ENCODE data around the gene TBX3. TPM values are rescaled to one million over a fixed set of nuclear protein-coding genes. Genes with fewer than 3 reads are reported as not detected.

TBX3 gene
- total and polyA plus RNA-seq, 4 donors, result 5.8 to 26.8 (median 17.6) TPM

GRCh38 chr12:114673901-114674250 lies 10.1 kb downstream of the TBX3 start:
- H3K9ac ChIP-seq (ENCODE audit: low read depth in 1 of 2, low read length in 2 of 2), result no peak overlapping the region
- H3K36me3 ChIP-seq (ENCODE audit: control insufficient read depth in 4 of 4, insufficient read depth in 3 of 4, low read depth in 1 of 4, low read length in 3 of 4), result peaks cover 4 to 34% (median 14%) of the 10 kb centered on the region in 4 donors

More at GRCh38 chr12:114673901-114674250, 10.1 kb downstream of the TBX3 start:
- TF ChIP-seq SP1 (IDR thresholded peaks at IDR 0.05), result no peak
- TF ChIP-seq HNF4G (IDR thresholded peaks at IDR 0.05), result no peak
- no peak for TF ChIP-seq GABPA (IDR thresholded peaks at IDR 0.05 in 1 of 2, conservative IDR thresholded peaks at IDR 0.05 in 1 of 2)
- TF ChIP-seq YY1 (IDR thresholded peaks at IDR 0.05), result no peak
- no peak for TF ChIP-seq RXRA (IDR thresholded peaks at IDR 0.05)
- TF ChIP-seq TAF1 (conservative IDR thresholded peaks at IDR 0.05), result no peak
- TF ChIP-seq FOXA2 (IDR thresholded peaks at IDR 0.05), result no peak
- TF ChIP-seq RAD21 (IDR thresholded peaks at IDR 0.05), result no peak
- no peak for TF ChIP-seq REST (IDR thresholded peaks at IDR 0.05)
- TF ChIP-seq CTCF (IDR thresholded peaks at IDR 0.05; ENCODE audit: low read depth, low read length, missing input control), result no peak
- TF ChIP-seq ZBTB33 (IDR thresholded peaks at IDR 0.05), result no peak
- TF ChIP-seq ATF3 (IDR thresholded peaks at IDR 0.05), result no peak
- TF ChIP-seq HNF4A (conservative IDR thresholded peaks at IDR 0.05), result no peak
- no peak for TF ChIP-seq MAX (IDR thresholded peaks at IDR 0.05)
- no peak for TF ChIP-seq NR2F2 (IDR thresholded peaks at IDR 0.05)
- H3K9me3 ChIP-seq (ENCODE audit: control insufficient read depth in 4 of 4, low read length in 3 of 4), result no peaks in the 10 kb centered on the region
- H3K27ac ChIP-seq (ENCODE audit: low read depth in 1 of 2, low read length in 2 of 2), result no peak overlapping the region
- no peaks in the 10 kb centered on the region for H3K27me3 ChIP-seq (ENCODE audit: control insufficient read depth in 4 of 4, insufficient read depth in 4 of 4, low read length in 3 of 4)
- H3K4me3 ChIP-seq (ENCODE audit: low read depth in 1 of 3, low read length in 3 of 3), result no peak overlapping the region
- 95% methylated on average over 12 of the region's 12 CpGs for WGBS
- peaks cover 3 to 34% (median 13%) of the 10 kb centered on the region in 4 donors for H3K4me1 ChIP-seq (ENCODE audit: control insufficient read depth in 4 of 4, insufficient read depth in 4 of 4, low read length in 3 of 4)
- no peak for DNase-seq (ENCODE audit: low spot score)

Measured in liver (tissue), 9 donors.